ENCODE measurements around the gene ATP2B1. TPM values are rescaled to one million over a fixed set of nuclear protein-coding genes. Genes with fewer than 3 reads are reported as not detected.

The ATP2B1 gene
- total RNA-seq, 1 donor: 56.8 TPM

DNA sequence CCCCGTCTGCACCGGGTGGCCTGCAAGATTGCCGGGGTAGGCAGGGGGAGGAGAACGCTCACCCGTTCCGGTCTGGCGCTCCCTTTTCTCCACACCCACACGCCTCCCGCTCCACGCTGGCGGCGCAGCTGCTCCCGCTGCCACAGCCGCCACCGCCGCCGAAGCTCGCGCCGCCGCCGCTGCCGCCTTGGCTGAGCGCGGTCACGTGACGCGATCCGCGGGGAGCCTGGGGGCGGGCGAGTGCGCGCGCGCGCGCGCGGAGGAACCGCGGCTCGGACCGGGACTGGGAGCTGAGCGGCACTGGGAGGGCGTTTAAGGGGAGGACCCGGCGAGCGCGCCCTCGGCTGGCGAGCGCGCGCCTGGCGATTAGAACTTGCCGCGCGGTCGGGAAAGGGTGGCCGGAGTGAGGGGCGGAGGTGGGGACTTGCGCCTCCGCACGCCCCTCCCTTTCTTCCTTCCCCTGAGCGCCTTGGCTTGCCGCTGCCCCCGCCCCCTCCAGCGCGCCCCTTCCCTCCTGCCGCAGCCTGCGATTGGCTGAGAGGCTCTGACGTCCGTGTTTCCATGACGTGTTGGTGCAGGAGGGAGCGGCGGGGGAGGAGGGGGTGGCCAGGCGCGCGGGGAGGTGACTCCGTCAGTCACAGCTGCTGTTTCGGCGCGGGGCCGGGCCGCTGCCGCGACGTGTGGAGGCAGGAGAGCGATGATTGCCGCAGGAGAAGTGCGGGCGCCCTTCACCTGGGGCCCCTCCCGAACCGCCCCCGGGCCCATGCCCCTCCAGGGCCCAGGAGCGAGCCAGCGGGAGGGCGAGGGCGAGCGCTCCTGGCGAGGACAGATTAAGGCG lies 738 bp upstream of the ATP2B1 start:
- DNase-seq (ENCODE audit: low read depth): peak; percentile 99
- H3K4me3 ChIP-seq (ENCODE audit: low read depth, low read length): peak overlapping the region; percentile 87
- TF ChIP-seq, protein P1, sequence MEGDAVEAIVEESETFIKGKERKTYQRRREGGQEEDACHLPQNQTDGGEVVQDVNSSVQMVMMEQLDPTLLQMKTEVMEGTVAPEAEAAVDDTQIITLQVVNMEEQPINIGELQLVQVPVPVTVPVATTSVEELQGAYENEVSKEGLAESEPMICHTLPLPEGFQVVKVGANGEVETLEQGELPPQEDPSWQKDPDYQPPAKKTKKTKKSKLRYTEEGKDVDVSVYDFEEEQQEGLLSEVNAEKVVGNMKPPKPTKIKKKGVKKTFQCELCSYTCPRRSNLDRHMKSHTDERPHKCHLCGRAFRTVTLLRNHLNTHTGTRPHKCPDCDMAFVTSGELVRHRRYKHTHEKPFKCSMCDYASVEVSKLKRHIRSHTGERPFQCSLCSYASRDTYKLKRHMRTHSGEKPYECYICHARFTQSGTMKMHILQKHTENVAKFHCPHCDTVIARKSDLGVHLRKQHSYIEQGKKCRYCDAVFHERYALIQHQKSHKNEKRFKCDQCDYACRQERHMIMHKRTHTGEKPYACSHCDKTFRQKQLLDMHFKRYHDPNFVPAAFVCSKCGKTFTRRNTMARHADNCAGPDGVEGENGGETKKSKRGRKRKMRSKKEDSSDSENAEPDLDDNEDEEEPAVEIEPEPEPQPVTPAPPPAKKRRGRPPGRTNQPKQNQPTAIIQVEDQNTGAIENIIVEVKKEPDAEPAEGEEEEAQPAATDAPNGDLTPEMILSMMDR (IDR thresholded peaks at IDR 0.05; ENCODE audit: insufficient read depth, low read length): no peak

DNA sequence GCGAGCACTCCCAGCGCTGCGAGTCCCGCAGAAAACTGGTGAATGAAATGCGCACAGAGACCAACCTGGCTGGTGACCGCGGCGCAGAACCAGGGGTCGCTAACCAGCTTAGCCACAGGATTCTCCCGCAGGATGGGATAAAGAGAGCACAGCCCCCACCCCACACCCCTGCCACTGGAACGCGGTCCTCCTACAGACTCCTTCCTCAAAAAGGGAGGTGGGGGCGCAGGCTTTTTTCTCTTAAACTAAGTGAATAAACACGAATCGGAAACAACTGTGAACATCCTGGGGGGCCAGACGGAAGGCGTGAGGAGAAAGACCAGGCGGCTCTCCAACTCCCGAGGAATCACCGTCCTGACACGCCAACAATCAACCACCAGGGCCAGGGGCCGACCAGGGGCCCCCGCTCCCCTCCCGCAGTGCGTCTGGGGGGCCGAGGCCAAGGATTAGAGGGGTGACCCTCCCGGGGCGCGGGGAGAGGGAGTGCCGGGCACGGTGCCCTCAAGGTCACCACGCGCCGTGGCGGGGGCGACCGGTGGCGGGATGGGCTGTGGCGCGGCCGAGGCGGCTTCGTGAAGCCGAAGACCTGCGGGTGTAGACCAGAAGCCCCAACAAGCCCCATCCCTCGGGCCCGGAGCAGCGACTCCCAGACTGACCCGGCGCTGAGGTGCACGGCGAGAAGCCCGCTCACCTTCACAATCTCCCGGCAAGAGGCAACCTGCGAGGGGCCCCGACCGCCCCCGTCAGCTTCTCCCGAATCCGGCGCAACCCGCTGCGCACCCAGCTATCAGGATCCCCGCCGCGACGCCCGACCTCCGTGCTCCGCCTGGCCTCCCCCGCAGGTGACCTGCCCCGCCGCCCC lies 704 bp downstream of the ATP2B1 start:
- TF ChIP-seq, protein P1 (IDR thresholded peaks at IDR 0.05; ENCODE audit: insufficient read depth, low read length): peak; percentile 19
- H3K4me3 ChIP-seq (ENCODE audit: low read depth, low read length): peak overlapping the region; percentile 87
- DNase-seq (ENCODE audit: low read depth): no peak

DNA sequence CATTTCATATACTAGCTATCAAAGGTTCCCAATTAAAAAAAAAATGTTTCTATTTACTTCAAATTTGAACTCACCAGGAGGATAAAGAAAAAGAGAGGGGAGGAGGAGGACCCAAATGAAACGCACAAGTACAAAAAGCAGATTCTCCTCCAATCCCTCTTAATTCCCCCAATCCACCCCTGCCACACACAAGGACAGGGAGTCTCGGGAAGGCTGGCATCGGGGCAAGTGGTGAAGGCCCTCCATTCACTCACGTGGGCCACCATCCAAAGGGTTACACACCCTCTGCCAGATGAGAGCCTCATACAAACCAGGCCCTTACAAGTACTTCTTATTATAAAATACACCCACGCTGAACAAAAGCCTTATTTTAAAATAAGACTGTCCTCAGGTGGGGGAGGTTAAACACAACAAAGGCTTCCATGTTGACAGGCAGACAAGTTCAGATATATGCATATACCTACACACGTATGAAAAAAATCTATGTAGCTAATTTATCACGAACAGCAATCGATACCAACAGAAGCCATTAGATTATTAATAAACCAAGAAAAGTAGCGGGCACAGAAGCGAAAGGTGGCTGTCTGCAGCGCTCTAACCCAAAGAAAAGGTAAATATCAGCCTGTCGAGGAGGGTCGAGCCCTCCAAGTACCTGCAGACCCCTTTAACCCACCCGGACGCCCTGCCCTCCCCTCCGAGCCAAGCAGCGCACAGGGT lies 1.5 kb downstream of the ATP2B1 start:
- DNase-seq (ENCODE audit: low read depth): no peak
- TF ChIP-seq, protein P1 (IDR thresholded peaks at IDR 0.05; ENCODE audit: insufficient read depth, low read length): no peak

DNA sequence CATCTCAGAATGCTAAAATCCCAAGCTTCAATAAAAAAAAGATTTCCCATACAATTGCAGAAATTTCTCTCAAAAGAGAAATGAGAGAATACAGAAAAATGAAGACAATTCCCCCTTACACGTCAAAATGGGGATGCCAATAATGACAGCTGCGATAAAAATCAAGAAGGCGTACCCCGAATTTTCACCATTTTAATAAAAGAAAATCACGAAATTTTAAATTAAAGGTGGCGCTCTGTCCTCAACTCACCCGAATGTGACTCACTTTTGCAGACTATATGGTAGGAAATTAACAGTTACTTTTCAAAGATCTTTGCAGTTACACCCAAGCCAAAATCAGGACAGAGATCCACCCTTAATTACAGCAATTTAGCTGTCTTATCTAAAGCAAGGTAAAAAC lies 2.1 kb downstream of the ATP2B1 start:
- TF ChIP-seq, protein P1 (IDR thresholded peaks at IDR 0.05; ENCODE audit: insufficient read depth, low read length): no peak
- no peak for DNase-seq (ENCODE audit: low read depth)
- no peak overlapping the region for H3K4me3 ChIP-seq (ENCODE audit: low read depth, low read length)

More for the DNA sequence above, 1.5 kb downstream of the ATP2B1 start:
- peak overlapping the region; percentile 87 for H3K4me3 ChIP-seq (ENCODE audit: low read depth, low read length)

DNA sequence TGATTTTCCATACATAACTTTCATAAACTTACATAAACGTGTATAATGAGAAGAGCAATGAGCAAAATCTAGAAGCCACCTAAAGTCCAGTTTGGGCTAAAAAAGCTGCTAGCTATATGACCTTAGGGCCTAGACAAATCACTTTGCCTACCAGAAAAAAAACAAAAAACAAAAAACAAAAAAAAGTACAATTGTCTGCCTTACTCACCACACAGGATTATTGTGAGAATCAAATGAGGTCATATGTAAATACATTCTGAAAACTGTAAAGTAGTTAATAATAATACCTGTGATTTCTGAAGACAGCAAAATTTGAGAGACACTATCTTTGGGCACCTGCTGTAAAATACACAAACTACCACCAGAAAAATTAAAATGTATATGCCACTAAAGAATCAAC lies 4.2 kb downstream of the ATP2B1 start:
- no peak overlapping the region for H3K4me3 ChIP-seq (ENCODE audit: low read depth, low read length)
- no peak for DNase-seq (ENCODE audit: low read depth)
- TF ChIP-seq, protein P1 (IDR thresholded peaks at IDR 0.05; ENCODE audit: insufficient read depth, low read length): no peak

DNA sequence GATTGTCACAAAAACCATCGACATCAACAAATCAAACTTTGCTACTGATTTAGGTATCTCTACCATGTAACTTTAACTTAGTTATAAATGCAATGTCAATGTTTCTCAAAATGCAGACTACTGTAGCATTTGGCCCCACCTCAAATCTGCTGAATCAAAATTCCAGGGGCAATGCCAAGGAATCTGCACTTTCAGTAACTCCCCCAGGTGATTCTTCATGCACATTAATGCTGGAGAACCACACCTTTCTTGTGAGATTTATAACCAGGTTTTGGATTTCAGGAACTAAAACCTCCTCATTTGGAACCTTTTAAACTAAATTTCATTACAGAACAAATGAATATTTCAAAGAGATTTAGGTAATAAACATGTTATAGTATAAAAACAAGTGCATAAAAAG lies 4.9 kb downstream of the ATP2B1 start:
- no peak overlapping the region for H3K4me3 ChIP-seq (ENCODE audit: low read depth, low read length)
- TF ChIP-seq, protein P1 (IDR thresholded peaks at IDR 0.05; ENCODE audit: insufficient read depth, low read length): no peak
- DNase-seq (ENCODE audit: low read depth): no peak
